Thoracic aorta (tissue), 2 donors: ENCODE measurements around the gene TMEM63B. TPM values are rescaled to one million over a fixed set of nuclear protein-coding genes. Genes with fewer than 3 reads are reported as not detected.

Experiments
- ATAC-seq: fragments of 150-250 bp; one replicate; pipeline ENCODE4 v1.8.0; 2017; ENCODE audit warnings: low read depth; ENCODE audit not compliant: insufficient number of reproducible peaks, low FRiP score
- DNase-seq: peaks from one replicate; pipeline ENCODE4 v3.0.0-alpha.2; 2020; ENCODE audit warnings: low spot score
- H3K27ac ChIP-seq, 2 donors: fragments of 200-600 bp; sonication (generic); 1 replicate in 1 of 2; 2 replicates in 1 of 2; pipeline ENCODE4 v1.5.1; 2016; ENCODE audit warnings: mild to moderate bottlenecking in 2 of 2, moderate library complexity in 2 of 2
- H3K27me3 ChIP-seq: fragments of 200-600 bp; sonication (generic); replicated peaks from 2 replicates; pipeline ENCODE4 v1.6.0; 2016; ENCODE audit warnings: mild to moderate bottlenecking; ENCODE audit not compliant: insufficient read depth
- H3K36me3 ChIP-seq: fragments of 200-600 bp; sonication (generic); one replicate; pipeline ENCODE4 v1.5.1; 2016
- H3K4me1 ChIP-seq, 2 donors: fragments of 200-600 bp; sonication (generic); 1 replicate in 1 of 2; 2 replicates in 1 of 2; pipeline versions ENCODE4 v1.5.1 to v1.6.0; 2016; ENCODE audit warnings: low read depth in 2 of 2, mild to moderate bottlenecking in 1 of 2; ENCODE audit not compliant: control insufficient read depth in 1 of 2
- H3K4me3 ChIP-seq: fragments of 200-600 bp; sonication (generic); 2 replicates; pipeline ENCODE4 v1.5.1; 2016; ENCODE audit warnings: mild to moderate bottlenecking
- H3K9me3 ChIP-seq: fragments of 200-600 bp; sonication (generic); 2 replicates; pipeline ENCODE4 v1.5.1; 2016
- total RNA-seq, 2 donors: library from RNA; depleted of rRNA; stranded (reverse); fragments of >200 nt; gene quantifications; one replicate each; pipeline versions ENCODE4 v1.1.0 to v1.2.3, GENCODE V29; 2016
- TF ChIP-seq, protein P1 (sequence below): fragments of 200-600 bp; sonication (generic); IDR thresholded peaks from one replicate; pipeline ENCODE4 v1.5.1; 2019; ENCODE audit warnings: antibody characterized with exemption

The TMEM63B gene
- total RNA-seq, 2 donors from 2014 or later = 21.9 to 43.4 TPM

DNA sequence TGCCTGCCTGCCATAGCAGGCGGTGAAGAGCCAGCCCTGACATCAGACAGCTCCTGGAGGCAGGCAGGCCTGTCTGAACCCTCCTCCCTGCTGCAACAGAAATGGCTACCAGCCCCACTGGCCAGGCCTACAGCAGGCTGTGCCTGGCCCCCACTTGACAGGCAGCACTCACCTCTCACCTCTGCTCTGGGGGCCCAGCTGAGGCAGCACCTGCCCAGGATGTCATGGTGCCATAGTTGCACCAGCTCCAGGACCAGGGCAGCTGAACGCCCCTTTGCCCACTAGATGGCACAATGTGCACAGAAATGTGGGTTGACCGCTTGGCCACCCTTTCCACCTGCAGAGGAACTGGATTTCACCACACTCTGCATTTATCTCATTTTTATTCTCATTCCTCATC lies 30.7 kb upstream of the TMEM63B start:
- H3K36me3 ChIP-seq = no peaks in the 10 kb centered on the region
- ATAC-seq (peak; percentile 54), DNase-seq (no peak)
- no peaks in the 10 kb centered on the region for H3K27me3 ChIP-seq
- no peaks in the 10 kb centered on the region for H3K4me1 ChIP-seq
- no peak overlapping the region for H3K4me3 ChIP-seq
- H3K27ac ChIP-seq = no peak overlapping the region
- H3K9me3 ChIP-seq = no peaks in the 10 kb centered on the region
- TF ChIP-seq, protein P1, sequence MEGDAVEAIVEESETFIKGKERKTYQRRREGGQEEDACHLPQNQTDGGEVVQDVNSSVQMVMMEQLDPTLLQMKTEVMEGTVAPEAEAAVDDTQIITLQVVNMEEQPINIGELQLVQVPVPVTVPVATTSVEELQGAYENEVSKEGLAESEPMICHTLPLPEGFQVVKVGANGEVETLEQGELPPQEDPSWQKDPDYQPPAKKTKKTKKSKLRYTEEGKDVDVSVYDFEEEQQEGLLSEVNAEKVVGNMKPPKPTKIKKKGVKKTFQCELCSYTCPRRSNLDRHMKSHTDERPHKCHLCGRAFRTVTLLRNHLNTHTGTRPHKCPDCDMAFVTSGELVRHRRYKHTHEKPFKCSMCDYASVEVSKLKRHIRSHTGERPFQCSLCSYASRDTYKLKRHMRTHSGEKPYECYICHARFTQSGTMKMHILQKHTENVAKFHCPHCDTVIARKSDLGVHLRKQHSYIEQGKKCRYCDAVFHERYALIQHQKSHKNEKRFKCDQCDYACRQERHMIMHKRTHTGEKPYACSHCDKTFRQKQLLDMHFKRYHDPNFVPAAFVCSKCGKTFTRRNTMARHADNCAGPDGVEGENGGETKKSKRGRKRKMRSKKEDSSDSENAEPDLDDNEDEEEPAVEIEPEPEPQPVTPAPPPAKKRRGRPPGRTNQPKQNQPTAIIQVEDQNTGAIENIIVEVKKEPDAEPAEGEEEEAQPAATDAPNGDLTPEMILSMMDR = peak; percentile 75

DNA sequence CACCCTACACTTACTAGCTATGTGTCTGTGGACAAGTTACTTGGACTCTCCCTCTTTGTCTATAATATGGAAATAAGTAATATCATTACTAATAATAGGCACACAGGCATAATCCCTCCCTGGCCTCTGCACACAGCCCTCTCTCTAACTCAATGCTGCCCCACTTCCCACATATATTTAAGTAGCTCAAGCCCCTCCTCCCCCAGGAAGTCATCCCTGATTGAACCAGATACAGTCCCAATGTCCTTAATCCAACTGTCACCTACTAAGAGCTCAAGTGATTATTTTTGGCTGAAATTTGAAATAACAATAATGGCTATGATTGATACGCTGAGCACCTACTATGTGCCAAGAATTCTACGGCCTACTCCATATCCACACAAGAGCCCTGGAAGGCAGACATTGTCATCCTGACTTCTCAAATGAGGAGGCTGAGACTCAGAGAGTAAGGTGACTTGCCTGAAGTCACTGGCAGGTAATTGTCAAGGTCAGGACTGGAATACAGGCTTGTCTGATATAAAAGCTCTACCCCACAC lies 29.5 kb upstream of the TMEM63B start:
- Histone ChIP-seq H3K4me3 (no peak overlapping the region), H3K27me3 (no peaks in the 10 kb centered on the region)
- ATAC-seq = no peak

DNA sequence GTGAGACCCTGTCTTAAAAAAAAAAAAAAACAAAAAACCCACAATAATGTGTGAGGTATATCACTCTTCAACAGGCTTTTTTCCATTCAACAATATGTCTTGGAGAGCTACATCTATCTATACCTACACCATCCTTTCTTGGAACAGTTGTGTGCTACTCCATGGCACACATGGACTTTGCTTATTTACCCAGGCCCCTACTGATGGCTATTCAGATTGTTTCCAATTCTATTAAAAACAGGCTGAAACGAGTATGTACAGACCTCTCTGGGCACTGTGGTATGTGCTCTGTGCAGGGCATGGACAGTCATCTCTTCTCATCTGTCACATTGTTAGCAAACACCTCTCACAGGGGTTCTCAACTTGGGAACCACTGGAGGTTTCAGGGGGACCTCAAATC lies 28.2 kb upstream of the TMEM63B start:
- H3K4me3 ChIP-seq = no peak overlapping the region
- H3K4me1 ChIP-seq = no peaks in the 10 kb centered on the region
- H3K9me3 ChIP-seq = no peaks in the 10 kb centered on the region
- H3K27ac ChIP-seq = no peak overlapping the region
- no peak for DNase-seq
- TF ChIP-seq, protein P1 = no peak
- ATAC-seq = no peak
- H3K27me3 ChIP-seq = no peaks in the 10 kb centered on the region
- H3K36me3 ChIP-seq = peaks cover 7% of the 10 kb centered on the region

More for the DNA sequence above, 29.5 kb upstream of the TMEM63B start:
- no peak for DNase-seq
- no peaks in the 10 kb centered on the region for H3K9me3 ChIP-seq
- no peaks in the 10 kb centered on the region for H3K4me1 ChIP-seq
- H3K27ac ChIP-seq = no peak overlapping the region
- H3K36me3 ChIP-seq = no peaks in the 10 kb centered on the region
- TF ChIP-seq, protein P1 = no peak

DNA sequence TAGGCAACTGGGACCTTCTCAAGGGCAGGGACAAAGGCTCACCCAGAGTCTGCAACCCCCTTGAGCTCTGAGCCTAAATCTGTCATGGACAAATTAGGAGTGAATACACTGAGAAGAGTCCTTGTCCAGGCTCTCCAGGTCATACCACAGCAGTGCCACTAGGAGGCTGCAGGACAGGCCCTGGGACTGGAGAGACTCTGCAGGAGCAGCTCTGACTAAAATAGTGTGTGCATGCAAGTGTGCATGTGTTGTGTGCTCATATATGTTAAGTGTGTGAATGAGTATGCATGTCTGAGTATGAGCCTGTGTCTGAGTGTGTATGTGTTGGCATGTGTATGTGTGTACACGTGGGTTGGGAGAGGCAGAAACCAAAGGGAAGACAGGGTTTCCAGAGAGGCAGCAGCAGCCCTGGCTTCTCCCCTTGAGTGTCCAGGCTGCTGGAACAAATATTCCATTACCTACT lies 27.2 kb upstream of the TMEM63B start:
- Histone ChIP-seq H3K27ac (no peak overlapping the region), H3K4me1 (peaks cover 0 to 2% of the 10 kb centered on the region in 2 donors), H3K36me3 (peaks cover 9% of the 10 kb centered on the region), H3K27me3 (no peaks in the 10 kb centered on the region), H3K4me3 (no peak overlapping the region), H3K9me3 (no peaks in the 10 kb centered on the region)
- DNase-seq (no peak), ATAC-seq (no peak)
- TF ChIP-seq, protein P1 = no peak

DNA sequence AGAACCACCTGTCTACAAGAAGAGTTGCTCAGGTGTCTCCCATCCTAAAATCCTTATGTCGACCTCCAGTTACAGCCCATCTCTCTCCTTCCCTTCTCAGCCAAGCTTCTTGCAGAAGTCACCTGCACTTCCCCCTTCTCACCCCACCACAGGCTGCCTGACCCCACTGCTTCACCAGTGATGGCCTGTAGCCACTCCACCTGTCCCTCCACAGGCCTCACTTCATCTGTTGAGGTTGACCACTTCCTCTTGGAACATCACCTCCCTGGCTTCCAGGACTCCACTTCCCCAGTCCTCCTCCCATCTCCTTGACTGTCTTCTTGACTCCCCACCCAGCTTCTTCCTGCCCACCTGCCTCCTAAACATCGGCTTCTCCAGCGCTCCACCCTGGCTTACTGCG lies 25.5 kb upstream of the TMEM63B start:
- no peak for DNase-seq
- ATAC-seq = no peak
- no peak overlapping the region for H3K27ac ChIP-seq
- no peak overlapping the region for H3K4me3 ChIP-seq
- TF ChIP-seq, protein P1 = no peak
- no peaks in the 10 kb centered on the region for H3K9me3 ChIP-seq
- peaks cover 9% of the 10 kb centered on the region for H3K36me3 ChIP-seq
- no peaks in the 10 kb centered on the region for H3K27me3 ChIP-seq
- H3K4me1 ChIP-seq = peaks cover 0 to 6% of the 10 kb centered on the region in 2 donors
